Activated B cell treated with CpG ODN at 0.5 μM for 24 hours (primary cell): ENCODE measurements around the gene EPS8L3. TPM values are rescaled to one million over a fixed set of nuclear protein-coding genes. Genes with fewer than 3 reads are reported as not detected.

Experiments used
- ATAC-seq: fragments of 200-7000 bp; cut with Tn5 transposase; one replicate; pipeline ENCODE4 v1.10.0; 2021; ENCODE audit warnings: low read depth, mild to moderate bottlenecking, moderate library complexity
- CTCF ChIA-PET: fragments of 350-600 bp; sonication (Branson Sonifier 250); formaldehyde crosslinking; loops from one replicate; lab custom pipeline; 2021; ENCODE audit warnings: antibody characterized with exemption; lab: Charles Lee
- POLR2A ChIA-PET: fragments of 350-600 bp; sonication (Branson Sonifier 250); formaldehyde crosslinking; loops from one replicate; lab custom pipeline; 2021; ENCODE audit warnings: antibody characterized with exemption; lab: Charles Lee
- DNase-seq: peaks from one replicate; pipeline ENCODE4 v3.0.0; 2022
- H3K27ac Mint-ChIP-seq: one replicate; pipeline ENCODE4 v1.8.0; 2020; ENCODE audit warnings: mixed read lengths
- H3K27me3 Mint-ChIP-seq: one replicate; pipeline ENCODE4 v1.8.0; 2021; ENCODE audit warnings: mixed read lengths
- H3K36me3 Mint-ChIP-seq: one replicate; pipeline ENCODE4 v1.8.0; 2021; ENCODE audit warnings: low read depth, mixed read lengths
- H3K4me1 Mint-ChIP-seq: one replicate; pipeline ENCODE4 v1.8.0; 2021; ENCODE audit warnings: mixed read lengths
- H3K4me3 Mint-ChIP-seq: one replicate; pipeline ENCODE4 v1.8.0; 2020; ENCODE audit warnings: mild to moderate bottlenecking, mixed read lengths
- H3K9me3 Mint-ChIP-seq: one replicate; pipeline ENCODE4 v1.8.0; 2020; ENCODE audit warnings: mixed read lengths
- intact Hi-C: fragments of 100-400 bp; cut with micrococcal nuclease; formaldehyde crosslinking; loops from one replicate; pipeline ENCODE4 v1.15.1; 2024
- total RNA-seq: library from RNA; stranded (reverse); gene quantifications from 2 replicates; pipeline ENCODE4 v1.2.3, GENCODE V29; 2022
- TF ChIP-seq, protein P1 (sequence below): fragments of 200-600 bp; IDR thresholded peaks from one replicate; pipeline ENCODE4 v1.8.0; 2022; ENCODE audit warnings: antibody characterized with exemption, mild to moderate bottlenecking

The EPS8L3 gene
- total RNA-seq, 1 donor from 2014 or later = not detected

GRCh38 chr1:109762821-109763645 lies 690 bp downstream of the EPS8L3 start:
- ChIA-PET CTCF (interaction anchor here (0.6 to 1.0 kb wide), 2 partner anchors 122 to 216 kb away, joined by 3 read pairs; no protein-coding TSS in a partner anchor), POLR2A (no interaction called here)
- Mint-ChIP-seq H3K4me3 (no peak overlapping the region), H3K4me1 (no peaks in the 10 kb centered on the region), H3K36me3 (no peaks in the 10 kb centered on the region), H3K9me3 (no peaks in the 10 kb centered on the region), H3K27ac (no peak overlapping the region), H3K27me3 (no peaks in the 10 kb centered on the region)
- intact Hi-C loops = no loop called here
- ATAC-seq (no peak), DNase-seq (no peak)
- TF ChIP-seq, protein P1, sequence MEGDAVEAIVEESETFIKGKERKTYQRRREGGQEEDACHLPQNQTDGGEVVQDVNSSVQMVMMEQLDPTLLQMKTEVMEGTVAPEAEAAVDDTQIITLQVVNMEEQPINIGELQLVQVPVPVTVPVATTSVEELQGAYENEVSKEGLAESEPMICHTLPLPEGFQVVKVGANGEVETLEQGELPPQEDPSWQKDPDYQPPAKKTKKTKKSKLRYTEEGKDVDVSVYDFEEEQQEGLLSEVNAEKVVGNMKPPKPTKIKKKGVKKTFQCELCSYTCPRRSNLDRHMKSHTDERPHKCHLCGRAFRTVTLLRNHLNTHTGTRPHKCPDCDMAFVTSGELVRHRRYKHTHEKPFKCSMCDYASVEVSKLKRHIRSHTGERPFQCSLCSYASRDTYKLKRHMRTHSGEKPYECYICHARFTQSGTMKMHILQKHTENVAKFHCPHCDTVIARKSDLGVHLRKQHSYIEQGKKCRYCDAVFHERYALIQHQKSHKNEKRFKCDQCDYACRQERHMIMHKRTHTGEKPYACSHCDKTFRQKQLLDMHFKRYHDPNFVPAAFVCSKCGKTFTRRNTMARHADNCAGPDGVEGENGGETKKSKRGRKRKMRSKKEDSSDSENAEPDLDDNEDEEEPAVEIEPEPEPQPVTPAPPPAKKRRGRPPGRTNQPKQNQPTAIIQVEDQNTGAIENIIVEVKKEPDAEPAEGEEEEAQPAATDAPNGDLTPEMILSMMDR = no peak

GRCh38 chr1:109762039-109762585 lies 1.6 kb downstream of the EPS8L3 start:
- POLR2A ChIA-PET = no interaction called here
- intact Hi-C loops = no loop called here
- no peak for ATAC-seq
- H3K9me3 Mint-ChIP-seq = no peaks in the 10 kb centered on the region
- no peak overlapping the region for H3K27ac Mint-ChIP-seq
- no peak overlapping the region for H3K4me3 Mint-ChIP-seq
- no peaks in the 10 kb centered on the region for H3K36me3 Mint-ChIP-seq
- no peaks in the 10 kb centered on the region for H3K27me3 Mint-ChIP-seq
- CTCF ChIA-PET = interaction anchor here (0.6 kb wide), 1 partner anchor 216 kb away, joined by 3 read pairs; no protein-coding TSS in a partner anchor
- no peak for DNase-seq
- H3K4me1 Mint-ChIP-seq = no peaks in the 10 kb centered on the region
- TF ChIP-seq, protein P1 = no peak

- no peak for DNase-seq
- POLR2A ChIA-PET = no interaction called here
- no peak overlapping the region for H3K27ac Mint-ChIP-seq
Measured at GRCh38 chr1:109761227-109762038, 2.3 kb downstream of the EPS8L3 start.

GRCh38 chr1:109760581-109761226 lies 3.0 kb downstream of the EPS8L3 start:
- intact Hi-C loops = no loop called here
- no peaks in the 10 kb centered on the region for H3K27me3 Mint-ChIP-seq
- H3K4me1 Mint-ChIP-seq = no peaks in the 10 kb centered on the region
- H3K36me3 Mint-ChIP-seq = no peaks in the 10 kb centered on the region
- DNase-seq (no peak), ATAC-seq (no peak)
- H3K9me3 Mint-ChIP-seq = no peaks in the 10 kb centered on the region
- ChIA-PET POLR2A (no interaction called here), CTCF (no interaction called here)
- TF ChIP-seq, protein P1 = no peak
- no peak overlapping the region for H3K4me3 Mint-ChIP-seq
- no peak overlapping the region for H3K27ac Mint-ChIP-seq

More at GRCh38 chr1:109761227-109762038, 2.3 kb downstream of the EPS8L3 start:
- no peaks in the 10 kb centered on the region for H3K4me1 Mint-ChIP-seq
- H3K36me3 Mint-ChIP-seq = no peaks in the 10 kb centered on the region
- no peaks in the 10 kb centered on the region for H3K27me3 Mint-ChIP-seq
- no peak for ATAC-seq
- H3K9me3 Mint-ChIP-seq = no peaks in the 10 kb centered on the region
- no peak overlapping the region for H3K4me3 Mint-ChIP-seq
- TF ChIP-seq, protein P1 = no peak
- intact Hi-C loops = no loop called here
- CTCF ChIA-PET = no interaction called here
